Neural cell (in vitro differentiated cells): Measurements from ENCODE around the gene TRIM29. TPM values are rescaled to one million over a fixed set of nuclear protein-coding genes. Genes with fewer than 3 reads are reported as not detected.

Experiments
- H2AFZ ChIP-seq: fragments of 200-600, 300-800 bp; sonication (generic), shearing (Covaris generic); 2 replicates; pipeline ENCODE4 v1.6.0; 2014; ENCODE audit warnings: low read depth, mild to moderate bottlenecking, antibody characterized with exemption, low read length, moderate library complexity
- H3F3A ChIP-seq: fragments of 200-600 bp; shearing (Covaris generic); 2 replicates; pipeline ENCODE4 v1.6.1; 2016; ENCODE audit warnings: mild to moderate bottlenecking, moderate library complexity, mixed read lengths, antibody characterized with exemption, low read length; ENCODE audit not compliant: insufficient read depth, poor library complexity, severe bottlenecking
- H3K27ac ChIP-seq: fragments of 200-600, 300-800 bp; sonication (generic), shearing (Covaris generic); 2 replicates; pipeline ENCODE4 v1.5.1; 2014; ENCODE audit warnings: mild to moderate bottlenecking, low read length, moderate library complexity
- H3K27me3 ChIP-seq: fragments of 300-800, 200-600 bp; sonication (generic), shearing (Covaris generic); 2 replicates; pipeline ENCODE4 v1.6.0; 2014; ENCODE audit warnings: mild to moderate bottlenecking, low read depth, low read length, moderate library complexity; ENCODE audit not compliant: insufficient read depth
- H3K36me3 ChIP-seq: fragments of 300-800, 200-600 bp; sonication (generic), shearing (Covaris generic); 2 replicates; pipeline ENCODE4 v1.5.1; 2014; ENCODE audit warnings: mild to moderate bottlenecking, antibody characterized with exemption, low read length, moderate library complexity; ENCODE audit not compliant: insufficient read depth
- H3K4me2 ChIP-seq: fragments of 300-800, 200-600 bp; sonication (generic), shearing (Covaris generic); 2 replicates; pipeline ENCODE4 v1.6.0; 2014; ENCODE audit warnings: mild to moderate bottlenecking, low read length
- H3K4me3 ChIP-seq: fragments of 300-800, 200-600 bp; sonication (generic), shearing (Covaris generic); 2 replicates; pipeline ENCODE4 v1.5.1; 2014; ENCODE audit warnings: mild to moderate bottlenecking, low read length, moderate library complexity
- H3K79me2 ChIP-seq: fragments of 200-600 bp; shearing (Covaris generic); replicated peaks from 2 replicates; pipeline ENCODE4 v1.6.0; 2014; ENCODE audit warnings: mild to moderate bottlenecking, low read length, moderate library complexity; ENCODE audit not compliant: insufficient read depth
- H3K9ac ChIP-seq: fragments of 300-800, 200-600 bp; sonication (generic), shearing (Covaris generic); 2 replicates; pipeline ENCODE4 v1.6.1; 2016; ENCODE audit warnings: mild to moderate bottlenecking, low read length, mixed read lengths
- H3K9me2 ChIP-seq: fragments of 200-600 bp; shearing (Covaris generic); 2 replicates; pipeline ENCODE4 v1.6.1; 2016; ENCODE audit warnings: mild to moderate bottlenecking, low read length, mixed read lengths; ENCODE audit not compliant: insufficient read depth
- H3K9me3 ChIP-seq: fragments of 200-600, 300-800 bp; sonication (generic), shearing (Covaris generic); 2 replicates; pipeline ENCODE4 v1.6.1; 2016; ENCODE audit warnings: mild to moderate bottlenecking, mixed run types, low read length, moderate library complexity, mixed read lengths
- H4K20me1 ChIP-seq: fragments of 200-600 bp; shearing (Covaris generic); 2 replicates; pipeline ENCODE4 v1.6.1; 2016; ENCODE audit warnings: mild to moderate bottlenecking, mixed run types; ENCODE audit not compliant: insufficient read depth
- CTCF ChIP-seq: fragments of 450-650 bp; IDR thresholded peaks from 2 replicates; pipeline ENCODE4 v1.5.1; 2014; ENCODE audit warnings: antibody characterized with exemption, mild to moderate bottlenecking, moderate library complexity; ENCODE audit not compliant: poor library complexity, severe bottlenecking
- EP300 ChIP-seq: fragments of 450-650 bp; conservative IDR thresholded peaks from 2 replicates; pipeline ENCODE4 v1.6.1; 2014; ENCODE audit warnings: antibody characterized with exemption, mild to moderate bottlenecking, moderate library complexity; ENCODE audit not compliant: poor library complexity, severe bottlenecking
- EZH2 ChIP-seq: fragments of 200-600, 300-800 bp; shearing (Covaris generic), sonication (generic); IDR thresholded peaks from 2 replicates; pipeline ENCODE4 v1.6.1; 2014; ENCODE audit warnings: antibody characterized with exemption, low read length, borderline replicate concordance, mild to moderate bottlenecking; ENCODE audit not compliant: insufficient read depth, poor library complexity, severe bottlenecking
- MXI1 ChIP-seq: fragments of 450-650 bp; conservative IDR thresholded peaks from 2 replicates; pipeline ENCODE4 v1.6.1; 2014; ENCODE audit warnings: antibody characterized with exemption, mild to moderate bottlenecking; ENCODE audit not compliant: poor library complexity, severe bottlenecking
- POLR2AphosphoS5 ChIP-seq: IDR thresholded peaks from 2 replicates; pipeline ENCODE4 v1.6.1; 2012
- RAD21 ChIP-seq: fragments of 450-650 bp; conservative IDR thresholded peaks from 2 replicates; pipeline ENCODE4 v1.6.1; 2014; ENCODE audit warnings: antibody characterized with exemption, mild to moderate bottlenecking, moderate library complexity
- REST ChIP-seq: IDR thresholded peaks from 2 replicates; pipeline ENCODE4 v1.6.1; 2012; ENCODE audit warnings: borderline replicate concordance
- SMC3 ChIP-seq: fragments of 450-650 bp; conservative IDR thresholded peaks from 2 replicates; pipeline ENCODE4 v1.6.1; 2014; ENCODE audit warnings: antibody characterized with exemption, mild to moderate bottlenecking, moderate library complexity; ENCODE audit not compliant: poor library complexity
- TAF1 ChIP-seq: IDR thresholded peaks from 2 replicates; pipeline ENCODE4 v1.6.1; 2012; ENCODE audit warnings: low read depth
- polyA plus RNA-seq: library from polyadenylated mRNA; depleted of rRNA; stranded (reverse); fragments of >200 nt; gene quantifications from 2 replicates; pipeline ENCODE4 v1.2.3, GENCODE V29; 2014

Gene TRIM29
- polyA plus RNA-seq, 1 donor from 2014 or later: 0.82 TPM

- no peaks in the 10 kb centered on the region for H3K27me3 ChIP-seq
- H3K4me2 ChIP-seq: no peak overlapping the region
- H3K9me3 ChIP-seq: no peaks in the 10 kb centered on the region
These were observed 5.8 kb downstream of the TRIM29 start for GRCh38 chr11:120131941-120132644.

GRCh38 chr11:120130991-120131760 lies 6.7 kb downstream of the TRIM29 start:
- H2AFZ ChIP-seq: no peak overlapping the region
- no peak overlapping the region for H3K9ac ChIP-seq
- no peak overlapping the region for H3K27ac ChIP-seq
- H3K27me3 ChIP-seq: no peaks in the 10 kb centered on the region
- H3K4me2 ChIP-seq: no peak overlapping the region
- TF ChIP-seq TAF1 (no peak), RAD21 (no peak), MXI1 (no peak), EZH2 (no peak), CTCF (no peak), EP300 (no peak), POLR2AphosphoS5 (no peak), REST (no peak), SMC3 (no peak)
- H4K20me1 ChIP-seq: no peaks in the 10 kb centered on the region
- no peaks in the 10 kb centered on the region for H3F3A ChIP-seq
- H3K36me3 ChIP-seq: no peaks in the 10 kb centered on the region
- H3K79me2 ChIP-seq: no peaks in the 10 kb centered on the region
- no peaks in the 10 kb centered on the region for H3K9me2 ChIP-seq
- H3K9me3 ChIP-seq: no peaks in the 10 kb centered on the region
- no peak overlapping the region for H3K4me3 ChIP-seq

More at GRCh38 chr11:120131941-120132644, 5.8 kb downstream of the TRIM29 start:
- no peak overlapping the region for H3K27ac ChIP-seq
- no peak overlapping the region for H2AFZ ChIP-seq
- no peak overlapping the region for H3K4me3 ChIP-seq
- no peak for TF ChIP-seq REST
- TF ChIP-seq TAF1: no peak
- no peaks in the 10 kb centered on the region for H3K36me3 ChIP-seq
- no peak overlapping the region for H3K9ac ChIP-seq
- no peaks in the 10 kb centered on the region for H3K79me2 ChIP-seq
- no peaks in the 10 kb centered on the region for H3F3A ChIP-seq
- no peaks in the 10 kb centered on the region for H4K20me1 ChIP-seq
- no peaks in the 10 kb centered on the region for H3K9me2 ChIP-seq
